Nucleus accumbens (tissue), 56 donors: Measurements from ENCODE around the gene PCAT7.

Experiments
- DNase-seq, 56 donors: peaks; one replicate each; lab custom pipeline; 2025; lab: John Stamatoyannopoulos, UW

PCAT7 gene

GRCh38 chr9:94600715-94601114, 45.8 kb downstream of the PCAT7 start:
- DNase-seq = no peak

GRCh38 chr9:94602666-94603065, 47.8 kb downstream of the PCAT7 start:
- DNase-seq = no peak

GRCh38 chr9:94603259-94604160, 48.6 kb downstream of the PCAT7 start:
- DNase-seq = peak in 49 of 56 donors; percentile 1 to 80 (median 33)

- no peak for DNase-seq
Measured at GRCh38 chr9:94606646-94607422, 52.0 kb downstream of the PCAT7 start.

- DNase-seq = no peak
Measured at GRCh38 chr9:94607423-94607691, 52.5 kb downstream of the PCAT7 start.

GRCh38 chr9:94610181-94610606, 55.3 kb downstream of the PCAT7 start:
- no peak for DNase-seq

- DNase-seq = no peak
Measured at GRCh38 chr9:94611638-94612068, 56.8 kb downstream of the PCAT7 start.

GRCh38 chr9:94612071-94612470, 57.2 kb downstream of the PCAT7 start:
- DNase-seq = no peak

GRCh38 chr9:94613003-94613402, 58.1 kb downstream of the PCAT7 start:
- no peak for DNase-seq

GRCh38 chr9:94619026-94619425, 64.1 kb downstream of the PCAT7 start:
- no peak for DNase-seq
